GM21529 (cell line): ENCODE measurements around the gene CBR4.
"Not testable (repeated sequence)": the region's sequence is repeated elsewhere in the genome, so short reads cannot be mapped to it uniquely, and the experiment has no call there.

Experiments used
- ATAC-seq: cut with Tn5 transposase; IDR thresholded peaks from one replicate; pipeline ENCODE4 v1.9.1; 2021; ENCODE audit not compliant: unreplicated experiment

Gene CBR4

DNA sequence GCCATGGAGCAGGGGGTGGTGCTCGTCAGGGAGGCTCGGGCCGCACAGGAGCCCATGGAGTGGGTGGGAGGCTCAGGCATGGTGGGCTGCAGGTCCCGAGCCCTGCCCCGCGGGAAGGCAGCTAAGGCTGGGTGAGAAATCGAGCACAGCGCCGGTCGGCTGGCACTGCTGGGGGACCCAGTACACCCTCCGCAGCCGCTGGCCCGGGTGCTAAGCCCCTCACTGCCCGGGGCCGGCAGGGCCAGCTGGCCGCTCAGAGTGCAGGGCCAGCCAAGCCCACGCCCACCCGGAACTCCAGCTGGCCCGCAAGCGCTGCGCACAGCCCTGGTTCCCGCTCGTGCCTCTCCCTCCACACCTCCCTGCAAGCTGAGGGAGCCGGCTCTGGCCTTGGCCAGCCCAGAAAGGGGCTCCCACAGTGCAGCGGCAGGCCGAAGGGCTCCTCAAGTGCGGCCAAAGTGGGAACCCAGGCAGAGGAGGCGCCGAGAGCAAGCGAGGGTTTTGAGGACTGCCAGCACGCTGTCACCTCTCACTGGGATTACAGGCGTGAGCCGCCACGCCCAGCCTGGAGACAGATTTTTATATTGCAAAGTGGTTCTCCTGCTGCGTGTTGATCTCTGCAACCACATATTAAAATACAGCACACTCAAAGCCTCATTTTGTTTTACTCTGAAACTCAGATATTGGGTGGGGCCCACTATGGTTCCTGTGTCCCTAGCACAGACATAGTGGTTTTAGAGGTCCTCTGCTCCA, 26.0 kb upstream of the CBR4 start:
- ATAC-seq: not testable (repeated sequence)

GRCh38 chr4:169033660-169034059, 23.6 kb upstream of the CBR4 start:
- ATAC-seq: no peak

- ATAC-seq: no peak
These were observed 23.0 kb upstream of the CBR4 start for GRCh38 chr4:169032883-169033645.

DNA sequence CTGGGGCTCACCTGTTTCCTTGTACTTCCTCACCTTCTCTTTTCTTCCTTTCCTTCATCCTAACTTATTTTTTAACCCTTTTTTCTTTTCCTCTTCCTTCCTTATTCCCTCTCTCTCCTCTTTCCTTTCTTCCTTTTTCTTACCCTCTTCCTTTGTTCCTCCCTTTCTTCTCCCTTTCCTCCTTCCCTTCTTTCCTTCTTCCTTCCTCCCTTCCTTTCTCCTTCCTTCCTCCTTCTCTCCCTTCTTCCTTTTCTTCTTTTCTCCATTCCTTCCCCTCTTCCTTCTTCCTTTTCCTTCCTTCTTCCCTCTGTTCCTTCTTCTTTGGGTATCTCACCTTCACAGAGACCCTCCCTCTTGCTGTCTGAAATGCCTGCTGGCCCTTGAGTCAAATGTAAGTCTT, 22.1 kb upstream of the CBR4 start:
- no peak for ATAC-seq

GRCh38 chr4:169031392-169031791, 21.3 kb upstream of the CBR4 start:
- no peak for ATAC-seq

DNA sequence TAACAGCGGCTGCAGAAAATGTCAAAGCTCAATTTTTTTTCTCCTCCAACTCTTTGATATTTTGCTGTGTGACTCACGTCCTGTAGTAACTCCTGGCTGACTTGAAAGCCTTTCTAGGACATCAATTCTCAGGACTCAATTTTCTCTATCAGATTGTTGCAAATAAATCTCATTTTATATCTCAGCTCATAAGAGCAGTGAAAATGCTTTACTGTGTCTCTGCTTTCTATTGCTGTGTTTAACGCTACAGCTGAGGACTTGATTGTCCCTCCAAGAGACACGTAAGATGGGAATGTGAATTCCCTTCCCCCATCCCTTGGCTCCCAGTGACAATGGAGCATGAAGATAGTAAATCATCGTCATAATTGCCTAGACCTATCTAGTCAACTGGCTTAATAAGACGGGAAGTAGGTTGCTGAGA, 20.5 kb upstream of the CBR4 start:
- ATAC-seq: no peak

DNA sequence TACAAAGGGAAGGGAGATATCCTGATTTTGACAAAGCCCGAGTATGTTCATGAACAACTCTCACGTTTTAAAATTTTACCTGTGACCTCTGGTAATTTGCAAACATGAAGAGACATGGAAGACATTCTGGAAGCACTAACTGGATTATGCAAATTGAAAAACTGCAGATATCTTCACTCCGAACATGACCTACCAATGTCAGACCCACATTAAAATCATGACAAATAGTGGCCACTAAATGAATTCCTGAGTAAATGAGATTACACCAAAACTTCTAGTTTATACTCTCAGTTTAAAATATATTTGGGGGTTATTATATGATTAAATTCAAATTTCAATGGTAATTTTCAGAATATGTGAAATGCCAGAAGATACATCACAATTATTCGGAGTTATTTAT, 19.9 kb upstream of the CBR4 start:
- ATAC-seq: no peak

DNA sequence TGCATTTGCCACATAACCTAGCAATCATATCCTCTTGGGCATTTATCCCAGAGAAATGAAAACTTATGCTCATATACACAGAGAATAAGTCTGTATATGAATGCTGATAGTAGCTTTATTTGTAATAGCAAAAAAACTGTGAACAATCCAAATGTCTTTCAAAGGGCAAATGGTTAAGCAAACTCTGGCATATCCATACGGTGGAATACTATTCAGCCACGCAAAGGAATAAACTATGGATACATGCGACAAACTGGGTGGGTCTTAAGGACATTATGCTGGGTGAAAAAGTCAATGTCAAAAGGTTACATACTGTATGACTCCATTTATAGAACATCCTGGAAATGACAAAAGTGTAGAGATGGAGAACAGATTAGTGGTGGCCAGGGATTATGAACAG, 17.6 kb upstream of the CBR4 start:
- ATAC-seq: no peak

GRCh38 chr4:169025184-169025583, 15.1 kb upstream of the CBR4 start:
- peak; percentile 11 for ATAC-seq

GRCh38 chr4:169024762-169025161, 14.7 kb upstream of the CBR4 start:
- peak; percentile 95 for ATAC-seq

DNA sequence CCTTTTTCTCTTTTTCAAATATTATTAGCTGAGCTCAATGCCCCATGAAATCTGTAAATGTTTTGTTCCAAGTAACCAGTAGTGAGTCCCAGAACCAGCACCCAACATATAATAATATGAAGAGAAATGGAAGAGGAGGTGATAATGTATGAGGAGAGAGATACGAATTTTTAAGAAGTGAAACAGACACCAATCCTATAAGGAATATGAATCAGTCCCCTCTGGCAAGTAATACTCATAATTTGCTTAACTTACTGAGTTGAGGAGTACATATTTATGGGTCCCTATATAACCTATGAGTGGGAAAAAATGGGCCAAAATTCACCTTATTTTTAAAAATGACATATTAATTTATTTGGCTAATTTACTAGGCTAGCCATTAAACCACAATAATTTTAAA, 8.4 kb upstream of the CBR4 start:
- no peak for ATAC-seq

DNA sequence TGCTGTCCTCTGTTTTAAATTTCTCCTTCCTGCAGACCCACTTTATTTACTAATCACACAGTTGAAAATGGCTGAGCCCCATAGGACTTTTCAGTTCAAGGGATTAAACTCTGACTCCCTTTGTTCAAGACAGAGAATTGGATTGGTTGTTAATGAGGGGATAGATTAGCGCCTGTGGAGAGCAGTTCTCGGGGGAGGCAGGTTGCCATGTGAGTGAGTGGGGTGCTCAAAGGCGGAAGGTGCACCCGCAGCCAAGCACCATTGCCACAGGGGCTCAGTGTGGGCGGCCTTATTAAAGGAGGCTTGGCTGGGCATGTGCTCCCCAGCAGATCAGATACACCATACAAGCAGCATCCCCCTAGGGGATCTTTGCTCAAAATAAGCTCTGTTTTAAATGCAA, 7.9 kb upstream of the CBR4 start:
- no peak for ATAC-seq

DNA sequence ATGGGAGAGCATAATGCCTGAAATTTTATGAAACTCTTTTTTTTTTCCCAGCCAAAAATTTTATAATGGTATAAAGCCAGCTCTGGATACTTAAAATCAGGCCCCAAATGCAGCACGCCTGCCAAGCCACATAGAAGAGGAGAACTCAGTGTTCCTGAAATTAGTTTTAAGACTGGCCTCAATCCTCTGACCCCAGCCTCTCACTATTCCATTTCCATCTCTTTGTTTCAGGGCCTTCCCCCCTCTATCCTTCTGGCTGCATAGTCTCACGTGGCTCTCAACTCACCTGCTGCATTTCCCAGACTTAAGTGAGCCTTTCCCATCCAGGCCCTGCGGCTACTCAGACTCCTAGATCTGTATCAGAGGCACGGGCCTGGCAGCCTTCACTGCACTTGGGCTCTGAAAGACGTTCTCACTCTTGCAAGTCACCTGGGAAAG, 5.2 kb upstream of the CBR4 start:
- no peak for ATAC-seq

DNA sequence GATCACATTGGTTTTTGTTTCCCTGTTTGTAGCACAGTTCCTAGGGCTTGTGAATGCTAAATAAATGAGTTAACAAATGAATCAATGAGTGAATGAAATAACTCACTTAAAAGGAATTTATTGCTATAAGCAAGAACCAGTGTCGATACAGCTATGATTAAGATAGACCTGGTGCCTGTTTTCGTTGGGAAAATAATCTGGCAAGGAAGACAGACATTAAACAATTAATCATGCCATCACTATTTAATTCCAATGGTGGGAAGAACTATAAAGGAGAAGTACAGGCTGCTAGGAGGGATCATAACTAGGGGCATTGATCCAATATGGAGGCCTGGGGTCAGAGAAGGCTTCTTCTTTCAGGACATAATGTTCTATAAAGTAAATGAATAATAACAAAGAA, 4.5 kb upstream of the CBR4 start:
- ATAC-seq: no peak

GRCh38 chr4:169013396-169013795, 3.3 kb upstream of the CBR4 start:
- ATAC-seq: no peak

DNA sequence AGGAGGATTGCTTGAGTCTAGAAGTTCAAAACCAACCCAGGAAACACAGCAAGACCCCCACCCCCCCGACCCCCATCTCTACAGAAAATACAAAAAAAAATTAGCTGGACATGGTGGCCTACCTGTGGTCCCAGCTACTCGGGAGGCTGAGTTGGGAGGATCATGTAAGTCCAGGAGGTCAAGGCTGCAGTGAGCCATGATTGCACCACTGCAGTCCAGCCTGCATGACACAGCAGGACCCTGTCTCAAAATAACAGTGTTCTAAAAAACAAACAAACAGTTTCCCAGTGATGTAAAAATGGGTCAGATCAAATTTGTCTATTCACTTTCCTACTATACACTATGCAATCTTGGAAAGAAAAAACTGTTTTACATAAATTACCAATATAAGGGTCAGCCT, 2.0 kb upstream of the CBR4 start:
- ATAC-seq: no peak

DNA sequence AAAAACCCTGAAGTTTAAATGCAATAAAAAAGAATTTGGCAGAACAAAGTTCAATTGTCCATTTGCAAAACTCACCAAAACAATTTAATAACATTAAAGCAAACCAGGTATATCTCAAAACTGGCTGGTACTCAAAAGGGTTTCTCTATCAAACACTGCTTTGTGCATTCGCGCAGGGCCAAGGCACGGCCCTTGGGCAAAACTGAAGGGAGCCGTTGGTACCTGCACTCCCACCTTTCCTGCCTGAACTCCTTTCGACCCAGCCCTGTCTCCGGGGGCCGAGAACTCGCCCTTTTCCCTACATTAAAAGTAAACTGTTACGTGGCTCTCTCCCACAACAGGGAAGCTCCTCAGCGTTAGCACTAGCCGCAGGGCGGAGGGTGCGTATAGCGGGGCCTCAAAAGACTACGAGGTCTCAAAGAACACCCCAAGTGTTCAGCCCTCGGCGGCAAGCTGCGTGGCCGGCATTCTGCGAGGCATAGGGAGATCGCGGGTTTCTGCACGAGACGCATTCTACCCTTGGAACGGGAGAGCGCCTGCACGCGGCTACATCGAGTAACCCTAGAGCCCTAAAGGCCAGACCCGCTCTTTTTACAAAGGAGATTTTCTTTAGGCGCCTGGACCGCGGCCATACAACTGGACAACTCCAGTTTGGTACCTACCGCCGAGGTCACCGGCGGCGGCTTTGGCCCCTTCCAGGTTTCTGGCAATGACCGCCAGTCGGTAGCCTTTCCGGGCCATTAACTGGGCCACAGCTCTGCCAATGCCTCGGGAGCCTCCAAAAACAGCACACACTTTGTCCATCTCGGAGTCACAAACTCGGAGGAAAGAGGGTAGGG, 550 bp downstream of the CBR4 start:
- ATAC-seq: peak; percentile 43

- ATAC-seq: no peak
These were observed 4.5 kb downstream of the CBR4 start for GRCh38 chr4:169005453-169006099.

DNA sequence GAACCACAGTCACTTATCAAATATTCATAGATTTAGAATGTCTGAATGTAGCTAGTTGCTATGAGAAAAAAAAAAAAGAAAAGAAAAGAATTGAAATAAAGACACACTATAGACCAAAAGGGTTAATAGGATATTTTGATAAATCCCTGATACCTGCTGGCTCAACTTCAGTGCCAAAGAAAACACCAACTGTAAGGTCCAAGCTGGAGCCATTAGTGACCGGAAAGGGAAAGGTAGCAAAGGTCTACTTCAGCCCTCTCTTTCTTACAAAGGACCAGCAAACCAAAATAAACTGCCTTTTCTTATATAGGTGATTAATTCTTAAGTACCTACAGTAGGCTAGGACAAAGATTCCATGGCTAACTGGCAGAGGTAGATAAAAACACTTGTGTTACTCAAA, 9.7 kb downstream of the CBR4 start:
- no peak for ATAC-seq

- ATAC-seq: no peak
These were observed 10.2 kb downstream of the CBR4 start for GRCh38 chr4:168999809-169000208.

GRCh38 chr4:168998596-168998995, 11.5 kb downstream of the CBR4 start:
- no peak for ATAC-seq
